ENCODE results near the gene TSPAN12.
"Not testable (repeated sequence)": the region's sequence is repeated elsewhere in the genome, so short reads cannot be mapped to it uniquely, and the experiment has no call there.

The TSPAN12 gene

DNA sequence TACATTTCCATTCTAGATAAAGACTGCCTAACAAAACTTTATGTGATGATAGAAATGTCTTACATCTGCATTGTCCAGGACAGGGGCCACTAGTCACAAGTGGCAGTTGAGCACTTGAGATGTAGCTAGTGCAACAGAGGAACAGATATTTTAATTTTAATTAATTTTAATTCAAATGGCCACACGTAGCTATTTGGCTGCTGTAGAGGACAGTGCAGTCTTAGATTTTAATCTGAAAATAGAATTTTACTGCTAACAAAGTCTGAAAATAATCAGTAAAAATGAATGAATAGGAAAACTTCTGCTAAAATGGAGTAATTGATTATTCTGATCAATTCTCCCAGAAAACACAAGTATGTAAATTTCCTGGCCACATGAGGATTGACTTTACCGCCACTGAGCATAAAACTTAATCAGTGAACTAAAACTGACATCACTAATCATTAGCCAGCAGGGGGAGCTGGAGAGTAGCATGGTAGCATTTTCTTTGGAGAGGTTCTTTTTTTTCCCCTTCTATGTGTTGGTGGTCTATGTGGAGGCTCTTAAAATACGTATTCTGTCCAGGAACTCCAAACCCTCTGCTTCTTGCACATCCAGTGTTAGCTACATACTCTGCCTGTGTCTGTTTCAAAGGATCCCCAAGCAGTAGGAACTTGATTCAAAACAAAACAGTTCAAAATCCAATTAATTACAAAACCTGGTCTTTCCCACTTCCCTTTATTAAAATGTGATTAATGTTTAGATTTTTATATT, 52.1 kb downstream of the TSPAN12 start:
- peak; percentile 14 for DNase-seq (ENCODE audit: low read depth, low spot score)

DNA sequence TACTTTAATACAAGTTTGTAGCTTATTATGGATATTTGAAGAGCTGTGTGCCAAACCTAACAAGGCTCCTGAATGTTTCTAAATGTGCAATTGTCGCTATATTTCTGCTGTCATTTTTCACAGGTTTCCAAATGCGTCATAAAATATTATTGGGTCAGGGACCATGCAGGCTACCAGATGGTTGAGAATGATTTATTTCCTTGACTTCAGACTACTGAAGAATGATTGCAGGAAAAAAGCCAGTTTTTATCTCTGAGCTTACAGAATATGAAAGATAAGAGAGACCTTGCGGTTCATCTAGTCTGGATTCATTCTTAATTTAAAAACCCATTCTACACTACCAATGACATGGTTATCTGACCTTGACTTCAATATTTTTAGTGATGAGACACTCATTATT, 55.2 kb downstream of the TSPAN12 start:
- no peak for DNase-seq (ENCODE audit: low read depth, low spot score)

DNA sequence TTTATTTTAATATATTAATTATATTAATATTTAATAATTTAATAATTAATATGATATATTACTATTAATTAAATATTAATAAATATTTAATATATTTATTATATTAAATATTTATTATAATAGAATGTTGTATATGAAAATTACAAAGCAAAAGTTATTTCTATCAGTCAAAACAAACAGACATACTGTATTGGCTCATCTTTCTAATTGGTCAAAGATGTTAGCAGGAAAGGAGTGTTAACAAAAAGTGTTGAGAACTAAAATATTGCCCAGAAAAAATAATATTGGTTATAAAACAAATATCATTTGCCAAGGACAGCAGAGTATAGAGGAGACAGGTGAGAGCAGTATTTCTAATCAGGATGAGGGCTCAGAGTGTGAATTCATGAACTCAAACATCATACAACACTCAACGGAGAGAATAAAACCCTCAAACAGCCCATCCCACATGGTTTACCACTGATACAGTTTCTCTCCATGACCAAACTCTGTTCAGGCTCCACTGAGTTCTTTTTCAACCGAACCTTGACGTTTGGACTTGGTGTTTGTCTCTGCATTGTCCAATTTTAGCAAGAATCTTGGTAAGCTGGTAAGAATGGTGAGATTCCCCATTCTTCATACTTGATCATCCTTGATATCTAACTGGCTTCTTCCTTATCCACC, 58.0 kb downstream of the TSPAN12 start:
- no peak for DNase-seq (ENCODE audit: low read depth, low spot score)

DNA sequence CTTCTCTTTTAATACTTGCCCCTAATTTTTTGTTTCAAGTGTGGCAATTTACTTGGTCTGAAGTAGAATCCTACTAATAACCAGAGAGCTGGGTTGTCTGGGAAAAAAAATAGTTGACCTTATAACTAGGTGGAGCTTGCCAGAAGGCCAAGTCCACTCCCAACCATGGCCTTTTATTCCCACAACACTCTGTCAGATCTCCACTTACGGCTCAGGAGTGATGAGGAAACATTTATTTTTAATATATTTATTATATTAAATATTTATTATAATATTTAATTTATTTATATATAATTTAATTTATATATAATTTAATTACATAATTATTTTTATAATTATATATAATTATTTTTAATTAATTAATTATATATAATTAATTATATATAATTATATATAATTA, 58.8 kb downstream of the TSPAN12 start:
- no peak for DNase-seq (ENCODE audit: low read depth, low spot score)

DNA sequence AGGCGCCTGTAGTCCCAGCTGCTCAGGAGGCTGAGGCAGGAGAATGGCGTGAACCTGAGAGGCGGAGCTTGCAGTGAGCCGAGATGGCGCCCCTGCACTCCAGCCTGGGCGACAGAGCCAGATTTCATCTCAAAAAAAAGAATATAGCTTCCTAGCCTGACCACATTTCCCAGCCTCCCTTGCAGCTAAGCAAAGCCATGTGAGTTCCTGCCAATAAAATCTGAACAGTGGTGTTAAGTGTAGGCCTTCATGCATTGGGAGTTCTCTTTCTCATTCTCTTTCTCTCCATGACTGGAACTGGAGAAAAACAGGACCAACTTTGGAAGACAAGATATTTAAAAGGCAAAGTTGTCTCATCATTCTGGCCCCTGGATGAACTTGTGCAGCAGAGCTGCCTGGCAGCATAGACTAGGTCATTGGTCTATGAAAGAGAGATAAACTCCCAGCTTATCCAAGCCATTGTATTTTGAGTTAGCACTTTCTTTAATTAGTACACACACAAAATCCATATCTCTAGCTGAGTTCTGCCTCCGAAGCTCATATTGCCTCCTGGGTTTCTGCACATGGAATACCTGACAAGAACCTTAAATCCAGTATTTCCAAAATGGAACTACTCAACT, 60.8 kb downstream of the TSPAN12 start:
- DNase-seq (ENCODE audit: low read depth, low spot score) = no peak

DNA sequence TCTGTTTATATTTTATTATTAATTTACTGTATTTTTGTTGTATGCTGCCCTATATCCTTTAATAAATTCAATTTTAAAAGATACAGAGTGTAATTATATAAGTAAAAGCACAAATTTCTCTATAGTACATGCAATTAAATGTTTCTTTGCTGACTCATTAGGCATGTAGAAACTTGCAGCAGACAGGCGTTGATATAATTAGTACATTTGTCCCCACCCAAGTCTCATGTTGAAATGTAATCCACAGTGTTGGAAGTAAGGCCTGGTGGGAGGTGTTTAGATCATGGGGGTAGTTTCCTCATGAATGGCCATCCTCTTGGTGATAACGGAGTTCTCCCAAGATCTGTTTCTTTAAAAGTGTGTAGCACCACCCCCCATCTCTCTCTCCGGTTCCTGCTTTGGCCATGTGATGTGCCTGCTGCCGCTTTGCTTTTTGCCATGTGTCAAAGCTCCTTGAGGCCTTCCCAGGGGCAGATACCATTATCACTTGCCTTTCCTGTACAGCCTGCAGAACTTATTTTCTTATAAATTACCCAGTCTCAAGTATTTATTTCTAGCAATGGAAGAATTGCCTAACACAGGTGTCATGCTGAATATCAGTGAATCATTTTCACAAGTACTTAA, 63.7 kb downstream of the TSPAN12 start:
- no peak for DNase-seq (ENCODE audit: low read depth, low spot score)

DNA sequence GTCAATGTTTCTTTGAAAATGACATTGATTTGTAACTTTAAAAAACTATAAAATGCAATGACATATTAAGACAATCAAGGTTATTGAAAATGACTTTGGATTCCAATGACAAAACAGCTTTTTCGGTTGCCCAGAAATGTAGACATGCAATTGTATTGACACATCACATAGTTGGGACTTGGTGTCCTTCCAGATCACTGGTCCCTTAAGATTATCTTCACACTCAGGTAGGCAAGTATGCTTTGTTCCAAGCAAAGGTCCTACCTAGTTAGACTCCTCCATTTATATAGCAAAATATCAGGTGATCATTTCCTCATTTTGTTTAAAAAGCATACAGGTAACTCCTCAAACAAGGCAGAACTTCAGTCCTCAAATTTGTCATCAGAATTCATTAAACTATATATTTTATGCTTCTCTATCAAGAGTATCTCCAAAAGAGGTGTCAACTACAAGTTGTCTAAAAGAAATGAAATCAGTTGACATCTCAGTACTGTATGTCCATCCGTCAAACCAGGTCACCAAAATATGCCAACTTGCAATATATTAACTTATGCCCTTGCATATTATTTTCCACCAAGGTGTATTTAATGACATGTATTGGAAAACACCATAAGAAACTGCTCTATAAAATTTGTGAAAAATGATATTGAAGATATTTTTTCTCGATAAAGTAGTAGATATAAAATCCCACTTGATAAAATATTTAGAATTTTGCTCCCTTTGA, 64.6 kb downstream of the TSPAN12 start:
- DNase-seq (ENCODE audit: low read depth, low spot score) = no peak

DNA sequence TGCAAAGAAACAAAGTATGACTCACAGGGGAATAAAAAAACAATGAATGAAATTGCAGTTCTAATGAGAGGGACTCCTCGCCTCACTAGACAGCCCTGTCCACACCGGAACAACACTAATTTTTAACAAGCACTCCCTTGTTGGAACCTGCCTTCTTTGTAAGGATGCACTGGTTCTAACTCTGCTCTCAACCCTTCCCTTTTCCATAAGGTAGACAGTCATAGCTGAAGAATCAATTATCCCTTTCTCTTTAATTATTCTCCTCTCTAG, 65.1 kb downstream of the TSPAN12 start:
- DNase-seq (ENCODE audit: low read depth, low spot score) = no peak

DNA sequence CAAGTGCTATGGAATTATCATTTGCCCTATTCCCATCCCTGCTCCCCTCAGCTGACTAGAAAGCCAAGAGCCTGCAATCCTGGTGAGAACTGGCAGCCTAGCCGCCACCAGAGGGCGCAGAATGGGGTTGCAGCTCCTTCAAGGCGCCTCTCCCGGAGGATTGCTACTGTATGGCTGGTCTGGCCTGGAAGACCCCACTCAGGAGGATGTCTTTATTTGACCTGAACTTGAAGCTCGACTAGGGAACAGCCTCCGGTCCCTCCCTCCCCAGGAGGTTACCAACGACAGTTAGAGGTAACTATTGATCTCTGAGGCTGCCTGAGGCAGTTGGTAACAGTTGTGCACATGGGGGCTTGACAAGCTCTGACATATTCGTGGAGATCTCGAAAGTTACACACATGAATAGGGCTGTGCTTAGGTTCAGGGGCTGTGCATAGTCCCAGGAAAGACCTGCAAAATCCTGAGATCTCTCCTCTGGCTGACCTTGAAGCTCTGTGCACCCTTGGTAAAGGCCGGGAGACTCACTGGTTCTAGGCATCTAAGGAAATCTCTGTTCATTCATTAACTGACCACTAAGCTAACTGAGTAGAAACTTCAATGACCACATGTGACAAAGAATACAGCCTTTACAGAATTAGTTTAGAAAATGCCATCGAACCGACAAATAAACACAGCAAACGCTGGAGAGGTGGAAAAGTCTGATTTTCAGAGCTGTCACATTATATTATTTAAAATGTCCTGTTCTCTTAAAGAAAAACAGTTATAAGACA, 65.7 kb downstream of the TSPAN12 start:
- DNase-seq (ENCODE audit: low read depth, low spot score) = no peak

DNA sequence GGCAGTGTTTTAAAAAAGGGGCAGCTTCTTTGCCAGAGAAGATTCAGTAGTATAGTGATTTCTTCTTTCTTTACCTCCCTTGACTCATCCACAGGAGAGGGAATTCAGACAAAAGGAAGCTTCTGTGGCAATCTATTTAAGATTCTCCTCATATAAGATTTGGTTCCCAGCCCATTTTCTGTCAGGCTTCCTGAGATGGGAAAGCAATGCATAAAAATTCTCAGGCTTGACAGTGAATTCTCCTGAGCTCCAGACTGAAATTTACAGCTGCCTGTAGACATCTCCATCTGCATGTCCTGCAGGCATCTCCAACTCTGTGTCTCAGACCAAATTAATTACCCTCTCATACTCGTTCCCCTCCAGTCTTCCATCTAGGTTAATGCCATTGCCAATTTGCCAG, 72.8 kb downstream of the TSPAN12 start:
- no peak for DNase-seq (ENCODE audit: low read depth, low spot score)

DNA sequence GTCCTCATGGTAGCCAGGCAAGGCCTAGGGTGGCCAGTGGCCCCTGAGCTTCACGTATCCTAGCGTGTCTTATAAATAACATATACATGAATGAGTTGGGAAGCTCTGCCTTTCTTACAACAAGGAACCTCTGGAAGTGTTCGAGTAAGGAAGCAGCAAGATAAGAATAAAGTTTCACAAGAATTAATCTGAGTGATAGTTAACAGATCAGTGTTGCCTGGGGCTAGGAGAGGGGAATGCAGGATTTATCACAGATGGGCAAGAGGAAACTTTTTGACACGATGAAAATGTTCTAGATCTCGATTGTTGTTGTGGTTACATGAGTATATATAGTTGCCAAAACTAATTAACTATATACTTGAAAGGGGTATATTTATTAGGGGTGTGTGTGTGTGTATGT, 74.2 kb downstream of the TSPAN12 start:
- DNase-seq (ENCODE audit: low read depth, low spot score) = no peak

DNA sequence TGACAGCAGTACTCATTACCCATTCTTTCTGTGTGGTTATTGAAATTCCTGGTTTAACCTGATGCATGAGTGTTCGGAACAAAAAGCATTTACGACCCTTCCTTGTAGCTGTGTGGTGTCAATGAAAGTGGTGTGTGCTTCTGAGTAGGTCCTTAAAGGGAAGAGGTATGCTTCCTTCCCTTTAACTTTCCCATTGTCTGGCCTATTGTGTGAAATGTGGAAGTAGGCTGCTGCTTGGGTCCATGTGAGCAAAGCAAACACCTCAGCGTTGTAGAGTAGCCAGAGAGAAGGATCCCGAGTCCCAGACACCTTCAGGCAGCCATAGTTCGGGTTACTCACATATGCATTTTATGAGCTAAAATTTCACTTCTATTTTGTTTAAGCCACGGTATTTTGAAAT, 74.7 kb downstream of the TSPAN12 start:
- DNase-seq (ENCODE audit: low read depth, low spot score) = no peak

DNA sequence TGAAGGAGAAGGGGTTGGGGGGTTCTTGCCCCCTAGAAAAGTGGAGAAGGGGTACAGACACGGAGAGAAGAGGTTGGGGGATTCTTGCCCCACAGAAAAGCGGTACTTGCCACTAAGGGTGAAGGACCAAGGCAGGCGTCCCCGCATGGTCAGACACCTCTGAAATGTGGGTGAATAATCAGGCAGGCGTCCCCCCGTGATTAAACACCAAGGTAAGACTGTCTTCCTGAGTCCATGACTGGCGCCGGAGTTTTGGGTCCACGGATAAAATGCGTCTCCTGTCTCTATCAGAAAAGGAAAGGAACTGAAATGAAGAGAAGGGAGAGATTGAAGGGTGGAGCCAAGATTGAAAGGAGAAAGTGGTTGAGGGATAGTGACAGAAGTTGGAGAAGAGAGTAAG, 76.0 kb downstream of the TSPAN12 start:
- DNase-seq (ENCODE audit: low read depth, low spot score) = not testable (repeated sequence)

DNA sequence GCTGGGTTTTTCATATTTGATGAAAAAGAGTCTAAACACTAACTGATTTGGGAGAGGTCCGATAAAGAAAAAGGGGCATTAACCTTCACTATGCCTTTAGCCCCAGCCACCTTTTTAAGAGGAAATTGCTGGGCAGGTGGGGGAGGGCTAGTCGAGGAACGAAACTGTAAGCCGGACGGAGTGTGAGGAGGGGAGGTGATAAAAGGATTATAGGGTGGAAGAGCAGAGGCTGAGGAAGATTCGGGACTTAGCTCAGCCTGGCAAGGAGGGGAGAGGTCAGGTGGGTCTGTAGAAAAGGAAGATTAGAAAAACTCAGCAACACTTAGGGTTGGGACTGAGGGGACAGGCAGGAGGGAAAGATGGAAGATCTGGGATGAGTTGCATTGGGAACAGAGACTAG, 77.0 kb downstream of the TSPAN12 start:
- no peak for DNase-seq (ENCODE audit: low read depth, low spot score)

DNA sequence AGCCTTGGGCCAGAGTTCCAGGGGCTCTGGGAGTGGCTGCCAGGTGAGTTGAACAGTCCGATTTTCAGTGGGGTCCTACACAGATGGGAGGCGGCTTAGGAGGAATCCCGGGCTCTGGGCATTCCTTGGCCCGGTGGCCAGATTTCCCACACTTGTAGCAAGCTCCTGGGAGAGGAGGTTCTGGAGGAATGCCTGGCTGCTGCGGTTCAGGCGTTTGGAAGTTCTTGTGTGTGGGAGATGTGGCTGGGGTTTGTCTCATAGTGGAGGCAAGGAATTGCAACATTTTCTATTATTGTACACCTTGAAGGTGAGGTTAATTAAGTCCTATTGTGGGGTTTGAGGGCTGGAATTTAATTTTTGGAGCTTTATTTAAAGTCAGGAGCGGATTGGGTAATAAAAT, 77.5 kb downstream of the TSPAN12 start:
- DNase-seq (ENCODE audit: low read depth, low spot score) = not testable (repeated sequence)

DNA sequence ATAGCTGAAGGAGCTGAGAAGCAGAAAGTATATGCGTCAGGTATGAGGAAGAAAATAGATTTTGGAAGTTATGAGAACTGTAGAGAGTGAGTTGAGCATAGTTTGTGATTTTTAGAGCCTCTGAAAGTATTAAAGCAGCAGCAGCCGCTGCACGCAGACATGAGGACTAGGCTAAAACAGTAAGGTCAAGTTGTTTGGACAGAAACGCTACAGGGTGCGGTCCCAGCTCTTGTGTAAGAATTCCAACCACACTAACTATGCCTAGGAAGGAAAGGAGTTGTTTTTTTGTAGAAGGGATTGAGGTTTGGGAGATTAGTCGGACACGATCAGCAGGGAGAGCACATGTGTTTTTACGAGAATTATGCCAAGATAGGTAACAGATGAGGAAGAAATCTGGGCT, 78.9 kb downstream of the TSPAN12 start:
- DNase-seq (ENCODE audit: low read depth, low spot score) = not testable (repeated sequence)

DNA sequence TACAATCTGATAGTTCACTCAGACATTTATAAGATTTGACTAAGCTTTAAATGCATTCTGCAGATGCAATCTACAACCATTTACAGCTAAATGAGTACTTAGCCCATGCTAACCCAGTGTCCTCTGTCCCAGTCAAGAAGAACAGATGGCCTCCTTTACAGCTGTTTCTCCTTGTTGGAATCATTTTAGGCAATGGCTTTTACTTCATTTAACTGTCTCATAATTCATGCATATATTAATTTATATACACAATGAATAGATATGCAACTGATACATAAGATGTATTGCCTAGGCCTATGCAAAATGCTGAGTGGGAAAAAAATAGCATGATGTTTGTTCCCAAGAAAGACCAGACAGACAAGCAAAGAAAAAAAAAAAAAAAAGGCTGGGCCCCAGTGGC, 82.2 kb downstream of the TSPAN12 start:
- no peak for DNase-seq (ENCODE audit: low read depth, low spot score)

DNA sequence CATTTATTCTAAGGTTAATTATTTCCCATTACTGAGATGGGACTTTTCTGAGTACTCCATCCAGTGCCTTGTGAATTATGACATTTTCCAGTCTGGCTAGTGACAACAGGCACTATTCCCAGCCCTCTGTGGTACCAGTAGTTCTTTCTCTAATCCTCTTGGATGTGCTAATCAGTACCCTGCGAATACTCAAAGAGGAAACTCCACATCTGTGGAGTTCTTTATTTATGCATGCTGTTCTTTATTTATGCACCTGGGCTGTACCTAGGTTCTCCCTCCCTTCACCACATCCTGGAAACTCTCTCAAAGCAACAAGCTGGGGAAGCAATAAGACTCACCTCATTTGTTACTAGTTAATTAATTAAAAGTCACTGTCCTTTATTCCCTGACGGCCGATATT, 83.5 kb downstream of the TSPAN12 start:
- no peak for DNase-seq (ENCODE audit: low read depth, low spot score)

DNA sequence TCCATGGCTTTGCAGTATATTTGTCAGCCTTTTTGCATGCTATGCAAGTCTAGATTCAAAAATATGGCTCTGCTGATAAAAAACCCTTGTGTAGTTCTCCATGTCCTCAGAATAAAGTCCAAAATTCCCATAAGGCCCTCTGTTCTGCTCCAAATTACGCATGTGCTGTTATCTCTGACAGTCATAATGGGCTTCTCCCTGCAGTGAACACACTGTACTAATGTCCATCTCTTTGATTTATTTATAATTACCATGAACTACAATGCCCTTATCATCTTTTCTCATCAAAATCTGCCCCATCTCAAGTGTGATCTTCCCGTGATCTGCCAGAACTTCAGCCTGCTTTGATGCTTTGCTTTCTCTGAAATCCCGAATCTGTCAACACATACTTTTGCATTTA, 87.7 kb downstream of the TSPAN12 start:
- DNase-seq (ENCODE audit: low read depth, low spot score) = no peak

DNA sequence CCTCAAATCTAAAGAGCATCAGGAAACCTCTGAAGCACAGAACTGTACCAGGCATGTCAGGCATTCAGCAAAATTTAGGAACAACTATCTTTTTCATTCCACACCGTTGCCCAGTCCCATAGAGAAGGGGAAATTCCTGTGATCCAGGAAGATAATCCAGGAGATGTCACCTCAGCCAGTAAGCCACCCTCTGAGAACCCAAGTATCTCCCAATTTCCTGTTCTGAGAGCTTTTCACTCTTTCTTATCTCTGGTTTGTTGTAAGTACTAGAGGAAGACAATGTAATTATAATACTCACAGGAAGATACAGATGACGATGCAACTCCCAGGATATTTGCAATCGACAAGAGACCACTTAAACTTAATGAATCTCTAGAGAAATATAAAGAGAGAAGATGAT, 97.1 kb downstream of the TSPAN12 start:
- DNase-seq (ENCODE audit: low read depth, low spot score) = no peak

DNA sequence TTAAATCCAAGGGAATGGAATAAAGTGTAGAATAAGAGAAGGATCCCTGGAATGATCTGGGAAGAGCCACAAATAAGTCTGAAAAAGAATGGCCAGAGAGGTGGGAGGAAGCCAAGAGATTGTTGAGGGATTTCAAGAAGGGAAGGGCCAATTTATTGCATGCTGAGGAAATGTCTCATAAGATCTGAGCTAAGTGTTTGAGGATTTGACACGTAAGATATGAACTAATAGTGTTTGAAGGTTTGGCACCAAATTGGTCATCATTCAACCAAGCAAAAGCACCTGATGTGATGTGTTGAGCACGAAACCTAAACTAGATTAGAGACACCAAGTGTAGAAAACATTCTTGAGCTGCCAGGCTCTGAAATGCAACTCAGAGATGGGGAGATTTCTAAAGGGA, 97.9 kb downstream of the TSPAN12 start:
- no peak for DNase-seq (ENCODE audit: low read depth, low spot score)
